HG02885 (cell line): ENCODE data around the gene IL1F10.
A peak's percentile ranks its signal among the peaks of the same experiment; 100 is the strongest.
"Not testable (repeated sequence)": the region's sequence is repeated elsewhere in the genome, so short reads cannot be mapped to it uniquely, and the experiment has no call there.

Experiments
- ATAC-seq: cut with Tn5 transposase; IDR thresholded peaks from one replicate; pipeline ENCODE4 v1.9.1; 2021; ENCODE audit warnings: mild to moderate bottlenecking; ENCODE audit not compliant: unreplicated experiment, poor library complexity

IL1F10 gene

GRCh38 chr2:113078350-113078839 lies 10.6 kb downstream of the IL1F10 start:
- no peak for ATAC-seq

GRCh38 chr2:113079131-113079530 lies 11.4 kb downstream of the IL1F10 start:
- no peak for ATAC-seq

GRCh38 chr2:113080134-113080533 lies 12.4 kb downstream of the IL1F10 start:
- ATAC-seq: peak; percentile 51

- ATAC-seq: no peak
These were observed 13.9 kb downstream of the IL1F10 start for GRCh38 chr2:113081488-113082210.

DNA sequence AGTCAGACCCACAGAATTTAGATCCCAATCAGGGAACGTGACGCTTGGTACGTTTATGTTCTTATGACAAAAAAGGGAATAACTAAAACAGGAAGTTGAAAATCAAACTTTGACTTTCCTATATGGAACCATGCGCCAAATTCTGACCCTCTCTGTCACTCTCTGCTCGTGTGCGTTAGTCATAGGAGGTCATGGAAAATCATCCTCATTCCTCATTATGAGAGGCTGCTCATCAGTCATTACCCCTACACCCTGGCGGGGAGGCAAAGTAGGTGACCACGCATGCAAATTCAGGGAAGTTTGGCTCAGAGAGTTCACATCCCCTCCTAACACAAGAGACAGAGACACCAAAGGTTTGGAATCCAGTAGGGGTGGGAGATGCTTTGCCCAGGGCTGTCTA lies 15.5 kb downstream of the IL1F10 start:
- no peak for ATAC-seq

DNA sequence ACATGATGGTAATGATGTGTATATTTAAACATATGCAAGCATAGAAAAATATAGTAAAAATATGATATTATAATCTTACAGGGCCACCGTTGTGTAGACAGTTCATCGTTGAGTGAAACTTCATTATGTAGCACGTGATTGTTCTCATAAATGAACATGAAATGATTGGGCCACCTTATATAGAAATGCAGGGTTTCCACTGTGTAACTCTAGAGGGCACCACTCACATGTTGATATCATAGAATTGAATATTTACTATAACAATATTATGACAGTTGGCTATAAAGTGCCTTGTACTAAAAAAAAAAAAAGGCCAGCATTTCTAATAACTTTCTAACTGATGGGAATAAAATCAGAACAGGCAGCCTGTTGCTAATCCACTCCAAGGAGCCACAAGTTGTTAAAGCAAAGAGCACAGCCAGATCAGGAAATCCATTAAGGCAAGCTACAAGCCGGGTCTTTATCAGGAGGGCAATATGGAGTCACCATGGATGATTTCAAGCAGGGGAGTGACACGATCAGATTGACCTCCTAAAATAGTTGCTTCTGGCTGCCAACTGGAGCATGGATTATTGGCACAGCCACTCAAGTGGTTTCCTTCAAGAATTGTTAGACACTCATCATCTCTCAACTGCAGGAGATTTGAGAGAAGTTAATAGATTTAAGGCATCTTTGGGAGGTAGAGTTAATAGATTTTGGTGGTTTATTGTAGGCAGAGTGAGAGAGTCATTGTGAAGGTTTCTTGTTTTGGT lies 16.7 kb downstream of the IL1F10 start:
- no peak for ATAC-seq

- ATAC-seq: no peak
These were observed 17.8 kb downstream of the IL1F10 start for GRCh38 chr2:113085542-113085941.

- no peak for ATAC-seq
These were observed 20.6 kb downstream of the IL1F10 start for GRCh38 chr2:113088213-113088992.

DNA sequence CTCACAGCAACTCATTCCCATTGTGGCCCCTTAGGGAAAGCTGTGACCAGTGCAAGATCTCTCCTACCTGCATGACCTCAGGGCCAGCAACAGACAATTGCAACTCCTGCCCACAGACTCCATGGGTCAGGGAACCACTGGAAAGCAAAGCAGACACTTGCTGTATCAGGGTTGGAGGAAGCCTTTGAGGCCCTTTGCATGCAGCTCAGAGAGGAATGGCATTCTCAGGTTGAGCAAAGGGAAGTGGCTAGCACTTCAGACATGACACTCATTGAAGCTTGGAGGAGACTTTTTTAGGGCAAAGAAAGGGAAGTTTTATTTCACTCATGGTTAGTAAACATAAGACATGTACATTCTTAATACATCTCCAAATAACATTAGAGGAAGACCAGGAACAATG lies 22.1 kb downstream of the IL1F10 start:
- ATAC-seq: no peak

GRCh38 chr2:113091231-113091896 lies 23.6 kb downstream of the IL1F10 start:
- no peak for ATAC-seq

DNA sequence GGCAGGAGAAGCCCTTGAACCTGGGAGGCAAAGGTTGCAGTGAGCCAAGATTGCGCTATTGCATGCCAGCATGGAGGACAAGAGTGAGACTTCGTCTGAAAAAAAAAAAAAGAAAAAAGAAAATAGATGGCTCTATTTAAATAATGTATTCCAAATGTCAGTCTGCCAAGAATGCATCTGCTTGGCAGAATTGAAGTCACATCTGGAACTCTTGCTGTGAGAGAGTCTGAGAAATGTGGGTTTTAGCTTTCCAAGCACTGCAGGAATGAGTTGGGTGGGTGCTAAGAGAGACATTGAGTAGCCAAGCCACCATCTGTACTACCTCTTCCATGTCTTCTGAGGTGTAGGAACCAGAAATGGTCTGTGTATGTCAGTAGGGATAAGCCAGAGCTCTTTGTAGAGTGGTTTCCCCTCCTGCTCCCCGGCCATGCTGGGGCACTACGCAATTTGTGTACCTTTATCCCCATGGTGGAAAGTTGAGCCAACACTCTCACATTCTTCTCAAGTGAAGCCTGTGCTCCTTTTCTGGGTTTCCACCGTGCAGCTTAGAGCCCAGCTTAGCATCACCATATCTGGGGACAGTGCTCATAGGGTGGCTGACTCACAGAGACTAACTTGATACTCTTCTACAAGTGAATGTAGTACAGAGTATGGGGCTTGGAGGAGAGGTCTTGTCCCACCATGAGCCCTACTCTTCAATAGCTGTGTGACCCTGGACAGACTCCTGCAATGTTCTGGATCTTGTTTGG lies 25.3 kb downstream of the IL1F10 start:
- ATAC-seq: no peak

DNA sequence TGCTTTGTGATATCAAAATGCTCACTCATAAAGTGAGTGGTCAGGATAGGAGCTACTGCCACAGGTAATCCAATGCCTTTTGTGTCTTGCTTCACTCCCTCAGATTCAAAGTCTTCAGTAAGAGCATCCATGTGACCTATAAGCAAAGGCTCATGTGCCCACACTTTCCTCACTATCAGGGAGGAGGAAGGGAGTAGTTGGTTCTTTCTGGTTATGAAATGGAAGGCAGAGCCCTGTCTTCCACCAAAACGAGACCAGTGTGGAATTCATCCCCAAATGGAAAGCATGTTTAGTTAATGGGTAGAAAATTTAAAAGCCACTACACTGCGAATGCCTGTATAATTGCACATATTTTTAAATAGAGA lies 25.8 kb downstream of the IL1F10 start:
- no peak for ATAC-seq

DNA sequence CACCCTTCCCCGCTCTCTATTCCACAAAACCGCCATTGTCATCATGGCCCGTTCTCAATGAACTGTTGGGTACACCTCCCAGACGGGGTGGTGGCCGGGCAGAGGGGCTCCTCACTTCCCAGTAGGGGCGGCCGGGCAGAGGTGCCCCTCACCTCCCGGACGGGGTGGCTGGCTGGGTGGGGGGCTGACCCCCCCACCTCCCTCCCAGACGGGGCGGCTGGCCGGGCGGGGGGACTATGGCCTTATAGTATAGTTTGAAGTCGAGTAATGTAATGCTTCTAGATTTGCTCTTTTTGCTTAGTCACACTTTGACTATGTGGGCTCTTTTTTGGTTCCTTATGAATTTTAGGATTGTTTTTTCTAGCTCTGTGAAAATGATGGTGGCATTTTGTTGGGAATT lies 28.5 kb downstream of the IL1F10 start:
- ATAC-seq: not testable (repeated sequence)

DNA sequence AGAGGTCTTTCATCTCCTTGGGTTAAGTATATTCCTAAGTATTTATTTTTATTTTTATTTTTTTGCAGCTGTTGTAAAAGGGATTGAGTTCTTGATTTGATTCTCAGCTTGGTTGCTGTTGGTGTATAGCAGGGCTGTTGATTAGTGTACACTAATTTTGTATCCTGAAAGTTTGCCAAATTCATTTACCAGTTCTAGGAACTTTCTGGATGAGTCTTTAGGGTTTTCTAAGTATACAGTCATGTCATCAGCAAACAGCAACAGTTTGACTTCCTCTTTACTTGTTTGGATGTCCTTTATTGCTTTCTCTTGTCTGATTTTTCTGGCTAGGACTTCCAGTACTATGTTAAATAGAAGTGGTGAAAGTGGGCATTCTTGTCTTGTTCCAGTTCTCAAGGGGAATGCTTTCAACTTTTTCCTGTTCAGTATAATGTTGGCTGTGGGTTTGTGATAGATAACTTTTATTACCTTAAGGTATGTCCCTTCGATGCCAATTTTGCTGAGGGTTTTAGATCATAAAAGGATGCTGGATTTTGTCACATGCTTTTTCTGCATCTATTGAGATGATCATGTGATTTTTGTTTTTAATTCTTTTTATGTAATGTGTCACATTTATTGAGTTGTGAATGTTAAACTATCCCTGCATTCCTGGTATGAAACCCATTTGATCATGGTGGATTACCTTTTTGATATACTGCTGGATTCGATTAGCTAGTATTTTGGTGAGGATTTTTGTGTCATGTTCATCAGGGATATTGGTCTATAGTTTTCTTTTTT lies 29.3 kb downstream of the IL1F10 start:
- not testable (repeated sequence) for ATAC-seq

DNA sequence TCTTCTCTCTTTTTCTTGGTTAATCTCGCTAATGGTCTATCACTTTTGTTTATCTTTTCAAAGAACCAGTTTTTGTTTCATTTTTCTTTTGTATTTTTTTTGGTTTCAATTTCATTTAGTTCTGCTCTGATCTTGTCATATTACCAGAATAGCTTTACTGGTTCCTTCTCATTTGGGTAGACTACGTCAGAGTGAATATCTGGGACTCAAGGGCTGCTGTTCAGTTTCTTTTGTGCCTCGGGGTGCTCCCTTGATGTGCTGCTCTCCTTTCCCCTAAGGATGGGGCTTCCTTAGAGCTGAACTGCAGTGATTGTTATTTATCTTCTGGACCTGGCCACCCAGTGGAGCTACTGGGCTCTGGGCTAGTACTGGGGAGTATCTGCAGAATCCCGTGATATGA lies 30.3 kb downstream of the IL1F10 start:
- ATAC-seq: peak; percentile 43

DNA sequence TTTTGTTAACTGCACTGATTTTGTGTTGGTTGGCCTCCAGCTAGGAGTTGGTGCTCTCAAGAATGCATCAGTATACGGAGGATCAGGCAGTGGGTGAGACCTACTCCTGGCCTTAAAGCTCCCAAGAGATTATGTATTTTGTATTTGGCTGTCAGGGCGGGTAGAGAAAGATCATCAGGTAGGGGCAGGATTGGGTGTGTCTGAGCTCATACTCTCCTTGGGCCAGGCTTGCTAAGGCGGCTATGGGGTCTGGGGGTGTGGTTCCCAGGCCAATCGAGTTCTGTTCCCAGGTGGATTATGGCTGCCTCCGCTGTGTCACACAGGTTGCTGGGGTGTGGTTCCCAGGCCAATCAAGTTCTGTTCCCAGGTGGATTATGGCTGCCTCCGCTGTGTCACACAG lies 30.8 kb downstream of the IL1F10 start:
- ATAC-seq: no peak

- no peak for ATAC-seq
These were observed 34.4 kb downstream of the IL1F10 start for GRCh38 chr2:113102133-113102532.

DNA sequence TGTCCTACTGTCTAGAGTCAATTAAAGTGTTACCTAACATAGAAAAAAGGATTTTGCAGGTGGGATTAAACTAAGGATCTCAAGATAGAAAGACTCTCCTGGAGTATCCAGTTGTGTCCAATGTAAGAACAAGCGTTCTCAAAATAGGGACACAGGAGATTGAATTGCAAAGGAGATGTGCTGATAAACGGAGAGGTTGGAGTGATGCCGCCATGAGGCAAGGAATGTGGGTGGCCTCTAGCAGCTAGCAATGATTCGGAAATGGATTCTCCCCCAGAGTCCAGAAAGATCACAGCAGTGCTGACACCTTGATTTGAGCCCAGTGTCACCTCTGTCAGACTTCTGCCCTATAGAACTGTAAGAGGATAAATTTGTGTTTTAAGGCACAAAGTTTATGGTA lies 35.5 kb downstream of the IL1F10 start:
- ATAC-seq: no peak

DNA sequence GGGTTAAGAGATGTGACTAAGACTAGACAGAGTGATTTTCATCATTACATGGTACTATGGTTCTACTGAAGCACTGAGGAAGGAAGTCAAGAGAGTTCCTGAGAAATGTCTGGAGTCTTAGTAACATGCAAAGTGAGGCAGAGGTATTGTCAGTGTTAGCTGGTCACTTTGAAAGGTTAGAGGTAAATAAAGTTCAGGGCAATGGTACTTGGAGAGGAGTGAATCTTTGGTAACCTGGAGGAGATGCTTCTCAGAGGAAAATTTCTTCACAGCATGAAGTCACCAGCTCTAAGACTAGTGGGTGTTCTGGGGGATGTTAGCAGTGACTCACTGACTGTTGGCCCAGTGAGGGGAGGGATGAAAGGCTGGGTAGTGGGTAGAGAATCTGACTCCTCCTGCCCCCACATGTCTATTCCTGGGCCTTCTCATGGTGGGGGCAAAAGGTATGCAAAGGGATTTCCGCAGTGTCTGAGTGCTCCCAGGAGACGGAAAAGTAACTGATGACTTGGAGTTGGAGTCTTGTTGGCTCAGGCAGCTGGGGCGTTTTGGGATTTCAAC lies 36.4 kb downstream of the IL1F10 start:
- no peak for ATAC-seq
